Endothelial cell (in vitro differentiated cells): ENCODE results near the gene TMEM125. TPM values are rescaled to one million over a fixed set of nuclear protein-coding genes. Genes with fewer than 3 reads are reported as not detected.

Experiments
- DNase-seq: peaks from one replicate; pipeline ENCODE4 v3.0.0; 2021; ENCODE audit warnings: low spot score
- H3K27ac Mint-ChIP-seq: one replicate; pipeline ENCODE4 v1.8.0; 2021; ENCODE audit warnings: mixed read lengths, inconsistent platforms; ENCODE audit not compliant: unreplicated experiment
- H3K27me3 Mint-ChIP-seq: one replicate; pipeline ENCODE4 v1.8.0; 2021; ENCODE audit warnings: mild to moderate bottlenecking, moderate library complexity, mixed read lengths, inconsistent platforms; ENCODE audit not compliant: unreplicated experiment
- H3K36me3 Mint-ChIP-seq: one replicate; pipeline ENCODE4 v1.8.0; 2021; ENCODE audit warnings: mild to moderate bottlenecking, low read depth, mixed read lengths, inconsistent platforms; ENCODE audit not compliant: unreplicated experiment
- H3K4me1 Mint-ChIP-seq: one replicate; pipeline ENCODE4 v1.8.0; 2021; ENCODE audit warnings: mild to moderate bottlenecking, mixed read lengths, inconsistent platforms; ENCODE audit not compliant: unreplicated experiment
- H3K4me3 Mint-ChIP-seq: one replicate; pipeline ENCODE4 v1.8.0; 2021; ENCODE audit warnings: mild to moderate bottlenecking, mixed read lengths, inconsistent platforms; ENCODE audit not compliant: unreplicated experiment
- H3K9me3 Mint-ChIP-seq: one replicate; pipeline ENCODE4 v1.8.0; 2021; ENCODE audit warnings: mixed read lengths, inconsistent platforms; ENCODE audit not compliant: unreplicated experiment
- CTCF ChIP-seq: fragments of 200-600 bp; sonication (generic); IDR thresholded peaks from one replicate; pipeline ENCODE4 v1.5.0; 2021; ENCODE audit warnings: antibody characterized with exemption; ENCODE audit not compliant: unreplicated experiment
- total RNA-seq: library from RNA; stranded (reverse); fragmentation: NEBNext Ultra II Directional; extraction: Animal tissue kit (Norgen Biotek cat#: 25700); gene quantifications from one replicate; pipeline ENCODE4 v1.2.1, GENCODE V29; 2021; ENCODE audit not compliant: unreplicated experiment

TMEM125 gene
- total RNA-seq, 1 donor from 2014 or later = 2.7 TPM

- no peak for DNase-seq
- Mint-ChIP-seq H3K36me3 (peaks cover 50% of the 10 kb centered on the region), H3K4me3 (peak overlapping the region; percentile 97), H3K27ac (peak overlapping the region; percentile 65), H3K4me1 (peaks cover 73% of the 10 kb centered on the region), H3K9me3 (no peaks in the 10 kb centered on the region), H3K27me3 (peaks cover 20% of the 10 kb centered on the region)
- no peak for TF ChIP-seq CTCF
Measured at GRCh38 chr1:43302721-43303470, 33.1 kb downstream of the TMEM125 start.

- Mint-ChIP-seq H3K36me3 (peaks cover 58% of the 10 kb centered on the region), H3K9me3 (no peaks in the 10 kb centered on the region), H3K27me3 (peaks cover 24% of the 10 kb centered on the region), H3K4me1 (peaks cover 77% of the 10 kb centered on the region), H3K4me3 (peak overlapping the region; percentile 97), H3K27ac (peak overlapping the region; percentile 85)
- DNase-seq = no peak
- no peak for TF ChIP-seq CTCF
Measured at GRCh38 chr1:43303471-43304313, 33.9 kb downstream of the TMEM125 start.

- peaks cover 24% of the 10 kb centered on the region for H3K27me3 Mint-ChIP-seq
- peak overlapping the region; percentile 97 for H3K4me3 Mint-ChIP-seq
- H3K36me3 Mint-ChIP-seq = peaks cover 62% of the 10 kb centered on the region
- H3K27ac Mint-ChIP-seq = peak overlapping the region; percentile 85
- peaks cover 75% of the 10 kb centered on the region for H3K4me1 Mint-ChIP-seq
- DNase-seq = no peak
- no peak for TF ChIP-seq CTCF
- no peaks in the 10 kb centered on the region for H3K9me3 Mint-ChIP-seq
Measured at GRCh38 chr1:43304314-43304681, 34.5 kb downstream of the TMEM125 start.

- H3K4me1 Mint-ChIP-seq = peaks cover 70% of the 10 kb centered on the region
- H3K9me3 Mint-ChIP-seq = no peaks in the 10 kb centered on the region
- peak overlapping the region; percentile 85 for H3K27ac Mint-ChIP-seq
- TF ChIP-seq CTCF = no peak
- DNase-seq = no peak
- peak overlapping the region; percentile 97 for H3K4me3 Mint-ChIP-seq
- peaks cover 67% of the 10 kb centered on the region for H3K36me3 Mint-ChIP-seq
- H3K27me3 Mint-ChIP-seq = peaks cover 23% of the 10 kb centered on the region
Measured at GRCh38 chr1:43304771-43305300, 35.1 kb downstream of the TMEM125 start.
